GM18858 (cell line): Measurements from ENCODE around the gene TMEM175.
A peak's percentile ranks its signal among the peaks of the same experiment; 100 is the strongest.

Source experiments
- ATAC-seq: cut with Tn5 transposase; IDR thresholded peaks from one replicate; pipeline ENCODE4 v1.9.1; 2021; ENCODE audit not compliant: unreplicated experiment

Gene TMEM175

DNA sequence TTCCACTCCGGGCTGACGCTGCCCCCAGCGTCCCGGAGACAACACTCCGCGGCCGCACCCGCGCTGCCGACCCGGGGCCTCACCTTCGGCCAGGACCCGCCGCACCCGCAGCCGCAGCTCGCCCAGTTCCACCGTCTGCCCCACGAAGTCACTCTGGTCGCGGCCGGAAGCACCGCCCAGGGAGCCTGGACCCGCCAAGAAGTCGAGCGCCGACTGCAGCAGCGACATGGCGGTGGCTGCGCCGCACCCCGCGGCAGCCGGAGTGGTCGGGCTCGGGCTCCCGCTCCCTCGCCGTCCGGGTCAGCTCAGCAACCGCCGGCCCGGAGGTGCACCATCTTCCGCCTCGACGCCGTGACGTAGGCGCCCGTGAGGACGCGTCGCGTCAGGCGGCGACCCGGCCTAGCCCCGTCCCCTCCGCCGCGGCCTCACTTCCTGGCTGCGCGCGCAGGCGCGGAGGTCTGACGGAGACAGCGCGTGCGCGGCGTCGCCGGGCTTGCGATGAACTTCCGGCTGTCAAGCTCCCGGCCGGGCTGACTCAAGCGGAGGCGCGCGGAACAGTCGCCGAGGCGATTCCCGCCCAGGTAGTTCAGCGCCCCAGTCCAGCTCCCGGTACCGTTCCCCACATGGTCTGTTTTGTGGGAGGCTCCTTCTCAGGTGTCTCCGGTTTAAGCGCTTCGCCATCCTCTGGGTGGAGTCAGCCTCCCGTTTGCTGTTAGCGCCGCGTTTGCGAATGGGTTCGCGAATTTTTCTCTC is at the start of gene TMEM175, which contains the start of gene GAK:
Gene TMEM175, plus strand, starts transcription at position 501 of the 753 bp plus-strand sequence. CDS start 15,280 bp downstream, outside the sequence.
Gene GAK, minus strand, starts transcription at position 357 of the 753 bp plus-strand sequence. Its CDS starts 129 bp downstream, at position 228.
- peak; percentile 80 for ATAC-seq

DNA sequence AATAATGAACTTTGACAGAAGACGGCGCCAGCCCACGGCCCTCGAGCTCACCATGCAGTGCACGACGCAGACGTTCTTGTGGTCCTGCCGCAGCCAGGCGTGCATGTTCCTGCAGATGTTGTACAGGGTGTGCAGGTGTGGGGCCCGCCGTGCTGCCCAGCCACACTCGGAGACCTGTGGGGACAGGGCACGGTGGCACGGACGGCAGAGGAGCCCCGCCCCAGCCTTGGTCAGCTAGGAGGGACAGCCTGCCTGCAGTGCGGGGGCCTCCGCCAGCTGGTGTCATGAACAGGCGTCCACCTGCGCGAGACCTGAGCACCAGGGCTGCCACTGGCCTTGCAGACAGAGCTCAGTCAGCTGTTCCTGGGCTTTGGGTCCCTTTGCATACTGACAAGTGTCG is 49.6 kb upstream of the TMEM175 start:
- no peak for ATAC-seq

DNA sequence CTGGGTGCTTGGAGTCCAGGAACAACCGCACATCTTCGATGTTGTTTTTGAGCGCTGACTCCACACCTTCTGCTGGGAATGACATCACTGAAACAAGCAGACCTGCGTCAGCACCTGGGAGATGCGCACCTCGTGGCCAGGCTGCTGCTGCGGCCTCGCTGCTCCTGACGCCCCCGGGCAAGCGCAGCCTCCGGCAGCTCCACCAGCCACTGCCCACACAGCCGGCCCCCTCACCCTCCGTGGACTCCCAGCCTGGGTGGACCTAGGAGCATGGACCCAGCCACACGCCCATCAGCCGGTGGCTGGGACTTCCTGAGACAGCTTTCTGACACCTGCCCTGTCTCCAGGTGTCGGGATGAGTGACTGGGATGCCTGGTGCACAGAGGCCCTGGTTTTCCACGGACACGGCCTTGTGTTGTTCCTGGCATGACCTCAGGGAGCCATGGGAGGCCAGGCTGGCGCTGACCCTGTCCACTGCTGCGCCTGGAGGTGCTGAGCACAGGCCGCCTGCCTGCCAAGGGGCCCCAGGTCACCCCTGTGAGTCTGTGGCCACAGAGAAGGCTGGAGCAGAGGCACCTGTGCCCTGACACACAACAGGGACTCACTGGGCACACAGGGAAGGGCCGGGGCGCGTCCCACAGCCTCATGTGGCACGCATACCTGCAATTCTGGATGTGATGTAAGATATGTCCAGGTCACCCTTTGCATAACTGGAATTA is 48.7 kb upstream of the TMEM175 start:
- ATAC-seq: no peak

DNA sequence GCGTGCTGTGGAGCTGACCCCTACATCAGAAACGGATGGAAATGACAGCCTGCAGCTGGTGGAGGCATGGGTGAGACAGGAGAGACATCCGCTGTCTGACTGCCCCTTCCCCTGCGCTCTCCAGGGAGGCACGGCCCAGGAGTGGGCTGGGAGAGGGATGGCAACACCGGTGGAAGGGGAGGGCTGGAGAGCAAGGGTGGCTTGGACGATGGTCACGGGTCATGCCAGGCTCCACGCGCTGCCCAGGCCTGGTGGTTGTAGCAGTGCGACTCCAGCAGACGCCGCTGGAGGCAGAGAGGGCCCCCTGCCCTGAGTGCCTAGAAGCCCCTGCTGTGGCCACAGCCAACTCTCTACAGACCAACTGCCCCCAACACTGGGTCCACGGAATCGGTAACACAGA is 48.0 kb upstream of the TMEM175 start:
- no peak for ATAC-seq

- ATAC-seq: no peak
Measured at GRCh38 chr4:884896-885295, 47.4 kb upstream of the TMEM175 start.

GRCh38 chr4:885353-885752 is 46.9 kb upstream of the TMEM175 start:
- no peak for ATAC-seq

- ATAC-seq: no peak
Measured at GRCh38 chr4:886244-886643, 46.0 kb upstream of the TMEM175 start.

DNA sequence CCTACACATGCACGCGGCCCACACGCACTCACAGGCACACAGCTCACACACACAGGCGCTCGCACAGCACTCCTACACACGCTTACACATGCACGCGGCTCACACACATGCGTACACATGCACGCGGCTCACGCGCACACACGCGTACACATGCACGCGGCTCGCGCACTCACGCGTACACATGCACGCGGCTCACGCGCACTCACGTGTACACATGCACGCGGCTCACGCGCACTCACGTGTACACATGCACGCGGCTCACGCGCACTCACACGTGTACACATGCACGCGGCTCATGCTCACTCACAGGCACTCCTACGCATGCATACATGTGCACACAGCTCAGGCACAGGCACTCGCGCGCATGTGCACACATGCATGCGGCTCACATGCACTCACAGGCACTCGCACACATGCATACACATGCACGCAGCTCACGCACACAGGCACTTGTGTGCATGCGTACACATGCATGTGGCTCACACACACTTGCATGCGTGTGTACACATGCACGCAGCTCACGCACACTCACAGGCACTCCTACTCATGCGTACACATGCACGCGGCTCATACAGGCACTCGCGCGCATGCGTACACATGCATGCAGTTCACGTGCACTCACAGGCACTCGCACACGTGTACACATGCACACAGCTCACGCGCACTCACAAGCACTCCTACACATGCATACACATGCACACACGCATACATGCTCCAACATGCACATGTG is 45.1 kb upstream of the TMEM175 start:
- ATAC-seq: no peak

GRCh38 chr4:888029-888428 is 44.2 kb upstream of the TMEM175 start:
- ATAC-seq: no peak

- ATAC-seq: no peak
Measured at GRCh38 chr4:889516-889915, 42.7 kb upstream of the TMEM175 start.

DNA sequence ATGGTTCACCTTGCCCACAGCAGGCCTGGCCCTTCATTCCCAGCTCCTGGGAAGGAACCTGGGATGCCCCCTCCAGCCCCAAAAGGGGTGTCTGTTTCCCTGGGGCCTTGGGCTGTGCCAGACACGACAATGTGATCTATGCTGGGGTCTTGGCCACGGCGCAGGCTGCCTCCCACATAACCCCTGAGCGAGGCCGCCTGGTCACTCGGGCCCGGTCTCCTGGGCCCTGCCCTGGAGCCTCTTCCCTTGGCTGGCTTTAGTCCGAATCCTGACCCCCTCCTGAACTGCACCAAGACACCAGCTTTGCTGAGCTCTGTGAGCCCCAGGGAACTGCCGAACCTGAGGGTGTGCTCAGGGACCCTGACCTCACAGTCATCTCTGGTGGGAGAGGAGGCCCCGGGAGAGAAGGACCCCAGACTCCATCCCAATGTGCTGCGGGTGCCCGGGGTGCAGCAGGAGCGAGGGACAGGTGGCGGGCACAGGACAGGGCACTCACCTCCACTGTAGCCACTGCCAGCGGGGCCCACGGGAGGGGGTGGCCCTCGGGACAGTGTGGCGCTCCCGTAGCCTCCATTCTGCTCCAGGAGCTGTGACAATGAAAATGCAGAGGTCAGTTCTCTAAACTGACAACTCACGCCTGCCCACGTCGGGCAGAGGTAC is 42.1 kb upstream of the TMEM175 start:
- no peak for ATAC-seq

GRCh38 chr4:891747-892146 is 40.5 kb upstream of the TMEM175 start:
- ATAC-seq: no peak

DNA sequence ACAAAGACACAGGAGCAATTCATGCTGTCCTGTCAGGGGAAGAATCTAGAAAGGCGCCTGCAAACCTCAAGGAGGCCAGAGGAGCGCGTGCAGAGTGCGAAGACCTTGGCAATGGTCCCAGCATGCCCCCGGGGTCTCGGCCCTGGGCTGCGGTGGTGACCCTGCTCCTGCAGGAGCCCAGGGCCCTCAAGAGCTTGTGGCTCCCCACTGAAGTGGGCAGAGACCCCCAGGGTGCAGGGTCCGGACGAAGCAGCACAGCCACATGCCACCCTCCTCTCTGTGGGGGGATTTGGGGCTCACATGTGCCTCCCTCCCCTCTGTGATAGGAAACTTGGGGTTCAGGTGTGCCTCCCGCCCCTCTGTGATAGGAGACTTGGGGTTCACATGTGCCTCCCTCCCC is 39.5 kb upstream of the TMEM175 start:
- ATAC-seq: no peak

DNA sequence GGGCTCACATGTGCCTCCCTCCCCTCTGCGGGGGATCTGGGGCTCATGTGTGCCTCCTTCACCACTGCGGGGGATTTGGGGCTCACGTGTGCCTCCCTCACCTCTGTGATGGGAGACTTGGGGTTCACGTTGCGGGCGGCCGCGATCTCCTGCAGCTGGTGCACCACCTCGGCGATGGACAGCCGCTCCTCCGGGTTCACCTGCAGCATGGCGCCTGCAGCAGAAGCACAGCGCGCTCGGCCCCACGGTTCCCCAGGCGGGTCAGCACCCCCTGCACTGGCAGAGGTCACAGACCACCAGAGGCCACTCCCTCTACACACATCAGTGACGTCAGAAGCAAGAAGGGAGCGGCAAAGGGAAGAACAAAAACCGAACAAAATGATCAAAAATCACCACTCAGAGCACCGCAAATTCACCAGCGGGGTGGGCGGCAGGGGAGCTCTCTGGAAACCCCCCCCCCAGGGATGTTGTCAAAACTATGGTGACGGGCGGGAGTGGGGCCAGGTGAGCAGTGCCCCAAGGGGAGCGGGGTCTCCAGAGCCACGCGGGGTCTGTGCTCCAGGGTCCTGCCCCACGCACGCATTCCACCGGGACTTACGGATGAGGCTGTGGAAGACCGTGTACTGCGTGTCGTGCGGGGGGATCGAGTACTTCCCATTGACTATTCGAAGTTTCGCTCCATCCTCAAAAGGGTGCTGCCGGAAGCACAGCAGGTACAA is 38.8 kb upstream of the TMEM175 start:
- ATAC-seq: no peak

GRCh38 chr4:893995-894705 is 38.1 kb upstream of the TMEM175 start:
- no peak for ATAC-seq

DNA sequence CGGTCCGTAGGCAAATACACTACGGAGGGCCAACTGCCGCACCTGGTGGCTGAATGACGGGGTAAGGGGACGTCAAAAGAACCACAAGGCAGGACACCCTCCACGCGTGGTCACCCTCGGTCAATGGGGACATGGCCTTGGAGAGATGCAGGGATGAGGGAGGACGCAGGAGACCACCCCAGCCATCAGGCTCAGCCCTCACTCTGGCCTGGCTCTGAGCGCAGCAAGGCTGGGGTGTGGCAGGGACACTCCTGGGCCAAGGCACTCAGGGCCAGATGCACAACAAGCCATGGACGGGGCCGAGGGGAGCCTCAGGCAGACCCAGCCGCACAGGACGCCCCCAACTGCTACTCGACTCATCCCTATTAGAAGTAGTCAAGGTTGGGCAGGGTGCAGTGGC is 36.7 kb upstream of the TMEM175 start:
- no peak for ATAC-seq

GRCh38 chr4:896216-896615 is 36.0 kb upstream of the TMEM175 start:
- no peak for ATAC-seq

GRCh38 chr4:896630-897029 is 35.6 kb upstream of the TMEM175 start:
- ATAC-seq: no peak

DNA sequence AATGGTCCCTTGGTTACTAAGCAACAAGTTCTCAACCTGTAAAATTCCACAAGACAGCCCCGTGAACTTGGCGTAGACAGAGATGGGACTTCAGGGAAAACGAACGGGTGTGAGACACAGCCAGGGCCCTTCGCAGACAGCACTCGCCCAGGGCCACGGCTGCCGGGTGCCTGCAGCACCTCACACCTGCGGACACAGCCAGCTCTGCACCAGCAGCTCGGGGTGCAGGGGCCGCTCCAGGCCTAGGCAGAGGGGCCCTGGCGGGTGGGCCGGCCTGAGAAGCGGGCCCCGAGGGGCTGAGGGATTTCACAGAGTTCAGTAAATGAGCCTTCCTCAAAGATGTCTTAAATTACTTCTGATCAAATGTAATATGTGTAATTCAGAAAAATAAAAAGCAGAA is 34.1 kb upstream of the TMEM175 start:
- ATAC-seq: no peak
